SU-DHL-6 (cell line): ENCODE measurements around the gene CRYBB2.
"Not testable (repeated sequence)": the region's sequence is repeated elsewhere in the genome, so short reads cannot be mapped to it uniquely, and the experiment has no call there.

Experiments
- H2AFZ ChIP-seq: fragments of 200-600 bp; sonication (generic); 2 replicates; pipeline ENCODE4 v1.6.1; 2014; ENCODE audit warnings: low read depth, mild to moderate bottlenecking, moderate library complexity, mixed read lengths, antibody characterized with exemption, low read length; ENCODE audit not compliant: severe bottlenecking
- H3F3A ChIP-seq: fragments of 200-600 bp; shearing (Covaris generic); 2 replicates; pipeline ENCODE4 v1.6.0; 2016; ENCODE audit warnings: antibody characterized with exemption, mild to moderate bottlenecking; ENCODE audit not compliant: insufficient read depth
- H3K27ac ChIP-seq: fragments of 200-600 bp; sonication (generic); 2 replicates; pipeline ENCODE4 v1.5.1; 2016; ENCODE audit warnings: low read depth, mild to moderate bottlenecking, low read length, moderate library complexity, mixed read lengths
- H3K27me3 ChIP-seq: fragments of 200-600 bp; sonication (generic), shearing (Covaris generic); 2 replicates; pipeline ENCODE4 v1.6.0; 2014; ENCODE audit warnings: mild to moderate bottlenecking, low read length
- H3K36me3 ChIP-seq: fragments of 200-600 bp; sonication (generic); 2 replicates; pipeline ENCODE4 v1.6.1; 2014; ENCODE audit warnings: mild to moderate bottlenecking, low read length, mixed read lengths
- H3K4me2 ChIP-seq: fragments of 300-600, 200-600 bp; shearing (Covaris generic), sonication (generic); 2 replicates; pipeline ENCODE4 v1.6.0; 2014; ENCODE audit warnings: low read length, low read depth, mild to moderate bottlenecking; ENCODE audit not compliant: poor library complexity, severe bottlenecking
- H3K4me3 ChIP-seq: fragments of 200-600 bp; sonication (generic); 2 replicates; pipeline ENCODE4 v1.5.1; 2014; ENCODE audit warnings: antibody characterized with exemption, low read length, mild to moderate bottlenecking, mixed read lengths; ENCODE audit not compliant: insufficient read depth, poor library complexity, severe bottlenecking
- H3K79me2 ChIP-seq: fragments of 200-600 bp; sonication (generic); 2 replicates; pipeline ENCODE4 v1.6.1; 2014; ENCODE audit warnings: mild to moderate bottlenecking, low read length, moderate library complexity; ENCODE audit not compliant: insufficient read depth
- H3K9ac ChIP-seq: fragments of 200-600 bp; sonication (generic); 2 replicates; pipeline ENCODE4 v1.7.0; 2014; ENCODE audit warnings: mild to moderate bottlenecking, low read length
- H3K9me2 ChIP-seq: fragments of 200-600 bp; sonication (generic); replicated peaks from 2 replicates; pipeline ENCODE4 v1.6.1; 2014; ENCODE audit warnings: low read length; ENCODE audit not compliant: insufficient read depth
- H3K9me3 ChIP-seq: fragments of 200-600 bp; sonication (generic); 2 replicates; pipeline ENCODE4 v1.6.1; 2014; ENCODE audit warnings: low read length, mixed read lengths; ENCODE audit not compliant: insufficient read depth
- H4K20me1 ChIP-seq: fragments of 200-600 bp; sonication (generic); 2 replicates; pipeline ENCODE4 v1.6.1; 2014; ENCODE audit warnings: low read depth, mild to moderate bottlenecking, antibody characterized with exemption, low read length, moderate library complexity, mixed read lengths
- CTCF ChIP-seq: fragments of 200-600 bp; sonication (generic); IDR thresholded peaks from one replicate; pipeline ENCODE4 v1.5.1; 2017; ENCODE audit warnings: antibody characterized with exemption, mild to moderate bottlenecking, low read length, moderate library complexity; ENCODE audit not compliant: insufficient read depth, poor library complexity, severe bottlenecking
- EZH2phosphoT487 ChIP-seq: fragments of 200-600 bp; sonication (generic), shearing (Covaris generic); conservative IDR thresholded peaks from 2 replicates; pipeline ENCODE4 v1.6.1; 2018; ENCODE audit warnings: mild to moderate bottlenecking, antibody characterized with exemption, low read length, moderate library complexity, mixed read lengths

Gene CRYBB2

DNA sequence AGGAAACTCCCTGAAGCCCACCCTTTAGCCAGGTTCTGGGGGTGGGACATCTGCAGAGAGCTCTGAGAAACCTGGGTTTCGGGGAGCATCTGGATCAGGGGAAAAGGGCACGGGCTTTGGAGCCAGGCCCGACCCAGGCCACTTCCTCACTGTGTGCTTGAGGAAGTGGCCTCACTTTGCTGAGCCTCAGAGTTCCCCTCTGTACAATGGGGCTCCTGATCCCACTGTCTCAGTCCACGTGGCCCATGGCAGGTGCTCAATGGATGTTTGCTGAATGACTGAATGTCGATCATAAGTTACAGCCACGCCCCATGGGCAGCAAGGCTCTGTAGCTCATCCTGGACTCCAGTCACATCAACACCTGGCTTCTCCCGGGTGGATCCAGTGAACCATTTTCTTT lies 18.5 kb upstream of the CRYBB2 start:
- Histone ChIP-seq H3K9ac (no peak overlapping the region), H3K4me3 (no peak overlapping the region), H3K79me2 (no peaks in the 10 kb centered on the region), H3K9me2 (no peaks in the 10 kb centered on the region), H4K20me1 (no peaks in the 10 kb centered on the region), H3K36me3 (no peaks in the 10 kb centered on the region), H2AFZ (no peak overlapping the region), H3F3A (no peaks in the 10 kb centered on the region), H3K4me2 (no peak overlapping the region), H3K9me3 (no peaks in the 10 kb centered on the region), H3K27ac (no peak overlapping the region), H3K27me3 (no peaks in the 10 kb centered on the region)
- TF ChIP-seq EZH2phosphoT487 (no peak), CTCF (no peak)

- Histone ChIP-seq H3K9me3 (no peaks in the 10 kb centered on the region), H2AFZ (no peak overlapping the region), H3K79me2 (no peaks in the 10 kb centered on the region), H3K9ac (no peak overlapping the region), H3K4me2 (no peak overlapping the region), H4K20me1 (no peaks in the 10 kb centered on the region), H3K27ac (no peak overlapping the region), H3K36me3 (no peaks in the 10 kb centered on the region), H3F3A (no peaks in the 10 kb centered on the region), H3K9me2 (no peaks in the 10 kb centered on the region), H3K27me3 (no peaks in the 10 kb centered on the region), H3K4me3 (no peak overlapping the region)
- no peak for TF ChIP-seq EZH2phosphoT487
Observed at GRCh38 chr22:25201557-25202273, 17.7 kb upstream of the CRYBB2 start.

DNA sequence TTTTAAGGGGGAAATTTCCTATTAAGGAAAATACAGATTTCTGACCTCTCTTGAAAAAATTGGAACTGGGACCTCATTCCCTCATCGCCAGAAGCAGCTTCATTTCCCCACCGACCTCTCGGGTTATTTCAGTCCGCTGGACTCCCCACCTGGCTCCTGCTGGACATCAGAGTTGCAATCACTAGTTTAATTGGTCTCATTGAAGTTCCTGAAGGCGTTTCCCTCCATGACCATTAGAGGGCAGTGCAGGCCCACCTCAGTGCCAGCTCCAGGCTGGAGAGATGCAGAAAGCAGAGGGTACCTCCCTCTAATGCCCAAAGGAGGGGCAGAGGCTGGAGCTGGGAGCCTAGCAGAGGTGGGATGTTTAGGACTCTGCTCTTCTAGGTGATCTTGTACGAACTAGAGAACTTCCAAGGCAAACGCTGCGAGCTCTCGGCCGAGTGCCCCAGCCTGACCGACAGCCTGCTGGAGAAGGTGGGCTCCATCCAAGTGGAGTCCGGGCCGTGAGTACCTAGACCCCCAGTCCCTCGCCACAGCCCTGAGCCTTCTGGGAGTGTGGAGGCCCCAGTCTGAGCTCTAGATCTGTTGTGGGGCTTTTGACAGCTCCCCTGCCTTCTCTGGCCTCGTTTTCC lies 17.0 kb upstream of the CRYBB2 start:
- no peaks in the 10 kb centered on the region for H3F3A ChIP-seq
- no peaks in the 10 kb centered on the region for H3K36me3 ChIP-seq
- H3K4me2 ChIP-seq, result no peak overlapping the region
- no peak overlapping the region for H3K4me3 ChIP-seq
- no peaks in the 10 kb centered on the region for H3K9me2 ChIP-seq
- H2AFZ ChIP-seq, result no peak overlapping the region
- H3K27ac ChIP-seq, result no peak overlapping the region
- H3K9ac ChIP-seq, result no peak overlapping the region
- H3K9me3 ChIP-seq, result no peaks in the 10 kb centered on the region
- H3K27me3 ChIP-seq, result no peaks in the 10 kb centered on the region
- no peaks in the 10 kb centered on the region for H4K20me1 ChIP-seq
- peak; percentile 85 for TF ChIP-seq CTCF
- TF ChIP-seq EZH2phosphoT487, result no peak
- H3K79me2 ChIP-seq, result no peaks in the 10 kb centered on the region

DNA sequence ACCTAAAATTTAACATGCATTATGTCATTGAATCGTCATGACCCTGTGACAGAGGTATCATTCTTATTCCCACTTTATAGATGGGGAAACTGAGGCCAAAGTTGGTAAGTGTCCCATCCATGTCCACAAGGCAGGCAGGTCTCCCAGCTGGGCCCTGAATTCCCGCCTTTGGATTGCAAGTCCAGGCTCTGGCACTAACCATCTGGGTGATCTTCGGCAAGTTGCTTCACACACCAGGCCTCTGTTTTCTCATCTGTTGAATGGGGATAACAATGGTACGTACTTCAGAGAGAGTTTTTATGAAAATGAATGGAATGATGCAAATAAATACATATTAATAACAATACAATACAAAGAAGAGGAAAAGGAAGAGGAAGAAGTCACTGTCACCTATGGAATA lies 16.4 kb upstream of the CRYBB2 start:
- no peak overlapping the region for H3K4me2 ChIP-seq
- no peak overlapping the region for H3K9ac ChIP-seq
- no peaks in the 10 kb centered on the region for H3K9me2 ChIP-seq
- no peaks in the 10 kb centered on the region for H3F3A ChIP-seq
- TF ChIP-seq EZH2phosphoT487 (no peak), CTCF (no peak)
- H3K9me3 ChIP-seq, result no peaks in the 10 kb centered on the region
- no peak overlapping the region for H2AFZ ChIP-seq
- no peaks in the 10 kb centered on the region for H4K20me1 ChIP-seq
- H3K79me2 ChIP-seq, result no peaks in the 10 kb centered on the region
- H3K27ac ChIP-seq, result no peak overlapping the region
- no peaks in the 10 kb centered on the region for H3K36me3 ChIP-seq
- no peak overlapping the region for H3K4me3 ChIP-seq
- H3K27me3 ChIP-seq, result no peaks in the 10 kb centered on the region

DNA sequence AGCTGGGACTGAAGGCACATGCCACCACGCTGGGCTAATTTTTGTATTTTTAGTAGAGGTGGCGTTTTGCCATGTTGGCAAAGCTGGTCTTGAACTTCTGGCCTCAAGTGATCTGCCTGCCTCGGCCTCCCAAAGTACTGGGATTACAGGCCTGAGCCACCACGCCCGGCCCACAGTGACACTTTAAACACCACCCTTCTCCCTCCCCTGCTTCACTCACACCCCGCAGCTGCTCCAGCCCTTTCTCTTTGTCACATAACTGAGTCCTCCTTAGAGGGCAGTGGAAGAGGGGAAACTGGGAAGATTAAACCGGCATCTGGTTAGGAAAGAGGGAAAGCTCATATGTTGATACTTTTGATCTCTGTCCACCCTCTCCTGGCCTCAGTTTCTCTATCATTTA lies 14.9 kb upstream of the CRYBB2 start:
- H3K27ac ChIP-seq, H3K4me2 ChIP-seq, H3K79me2 ChIP-seq, H3K9me2 ChIP-seq, H3K4me3 ChIP-seq, H3K9me3 ChIP-seq, H3K9ac ChIP-seq, H3K27me3 ChIP-seq, H4K20me1 ChIP-seq, H2AFZ ChIP-seq, H3F3A ChIP-seq, H3K36me3 ChIP-seq: not testable (repeated sequence)
